ENCODE results near the gene POLA2.
"Not testable (repeated sequence)": the region's sequence is repeated elsewhere in the genome, so short reads cannot be mapped to it uniquely, and the experiment has no call there.

The POLA2 gene

DNA sequence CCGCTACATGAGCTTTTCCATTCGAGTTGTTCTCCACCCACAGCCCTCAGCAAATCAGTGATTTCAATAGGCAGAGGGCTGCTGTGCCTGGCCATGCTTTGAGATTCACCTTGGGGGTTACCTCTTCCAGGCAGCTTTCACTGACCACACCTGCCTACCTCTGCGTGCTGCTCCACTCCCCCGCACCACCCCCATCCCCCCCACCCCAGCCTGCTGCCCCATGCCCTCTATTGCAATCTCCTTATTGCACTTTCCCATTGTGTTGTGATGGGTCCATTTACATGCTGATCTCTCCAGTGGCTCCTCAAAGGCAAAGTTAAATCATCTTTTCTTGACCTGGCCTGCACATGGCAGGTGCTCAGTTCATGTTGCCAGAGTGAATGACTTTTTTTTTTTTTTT, 18.0 kb upstream of the POLA2 start:
- no peak for DNase-seq

DNA sequence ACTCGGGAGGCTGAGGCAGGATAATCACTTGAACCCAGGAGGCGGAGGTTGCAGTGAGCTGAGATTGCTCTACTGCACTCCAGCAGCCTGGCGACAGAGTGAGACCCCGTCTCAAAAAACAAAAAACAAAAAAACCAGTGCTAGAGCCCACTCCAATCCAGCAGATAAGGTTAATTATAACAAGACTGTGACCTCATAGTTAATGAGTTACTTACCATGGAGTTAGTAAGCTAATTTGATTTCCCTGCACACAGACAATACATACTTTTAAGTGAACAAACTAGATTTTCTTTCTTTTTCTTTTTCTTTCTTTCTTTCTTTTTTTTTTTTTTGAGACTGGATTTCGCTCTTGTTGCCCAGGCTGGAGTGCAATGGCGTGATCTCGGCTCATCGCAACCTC, 16.7 kb upstream of the POLA2 start:
- not testable (repeated sequence) for DNase-seq

GRCh38 chr11:65246506-65246905, 15.3 kb upstream of the POLA2 start:
- DNase-seq = no peak

- not testable (repeated sequence) for DNase-seq
Measured at GRCh38 chr11:65248184-65248710, 13.5 kb upstream of the POLA2 start.

DNA sequence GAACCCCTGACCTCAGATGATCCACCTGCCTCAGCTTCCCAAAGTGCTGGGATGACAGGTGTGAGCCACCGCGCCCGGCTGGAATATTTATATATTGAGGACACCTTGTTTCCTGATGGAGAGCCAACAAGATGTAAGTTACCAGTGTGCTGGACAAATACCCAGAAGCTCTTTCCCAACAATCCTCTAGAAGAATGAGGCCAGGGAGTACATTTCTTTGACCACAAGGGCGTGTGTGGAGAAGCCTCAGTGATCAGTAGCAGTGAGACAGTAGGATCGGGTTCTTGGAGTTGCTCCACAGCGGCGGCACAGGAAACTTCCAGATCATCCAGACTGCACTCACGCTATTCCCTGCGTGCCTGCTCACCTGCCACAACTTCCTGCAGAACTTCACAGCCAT, 10.3 kb upstream of the POLA2 start:
- no peak for DNase-seq

- DNase-seq = no peak
Measured at GRCh38 chr11:65254724-65255123, 7.0 kb upstream of the POLA2 start.

- DNase-seq = no peak
Measured at GRCh38 chr11:65258988-65259387, 2.8 kb upstream of the POLA2 start.

DNA sequence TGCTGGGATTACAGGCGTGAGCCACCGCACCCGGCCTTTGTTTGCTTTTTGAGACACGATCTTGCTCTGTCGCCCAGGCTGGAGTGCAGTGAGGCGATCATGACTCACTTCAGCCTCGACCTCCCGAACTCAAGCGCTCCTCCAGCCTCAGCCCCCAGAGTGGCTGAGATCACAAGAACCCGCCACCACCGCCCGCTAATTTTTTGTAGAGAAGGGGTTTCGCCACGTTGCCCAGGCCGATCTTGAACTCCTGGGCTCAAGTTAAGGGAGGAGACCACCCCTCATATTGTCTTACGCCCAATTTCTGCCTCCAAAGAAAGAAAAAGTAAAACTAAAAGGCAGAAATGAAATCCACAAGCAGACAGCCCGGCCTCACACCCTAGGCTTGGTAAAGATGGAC, 1.5 kb upstream of the POLA2 start:
- DNase-seq = no peak

DNA sequence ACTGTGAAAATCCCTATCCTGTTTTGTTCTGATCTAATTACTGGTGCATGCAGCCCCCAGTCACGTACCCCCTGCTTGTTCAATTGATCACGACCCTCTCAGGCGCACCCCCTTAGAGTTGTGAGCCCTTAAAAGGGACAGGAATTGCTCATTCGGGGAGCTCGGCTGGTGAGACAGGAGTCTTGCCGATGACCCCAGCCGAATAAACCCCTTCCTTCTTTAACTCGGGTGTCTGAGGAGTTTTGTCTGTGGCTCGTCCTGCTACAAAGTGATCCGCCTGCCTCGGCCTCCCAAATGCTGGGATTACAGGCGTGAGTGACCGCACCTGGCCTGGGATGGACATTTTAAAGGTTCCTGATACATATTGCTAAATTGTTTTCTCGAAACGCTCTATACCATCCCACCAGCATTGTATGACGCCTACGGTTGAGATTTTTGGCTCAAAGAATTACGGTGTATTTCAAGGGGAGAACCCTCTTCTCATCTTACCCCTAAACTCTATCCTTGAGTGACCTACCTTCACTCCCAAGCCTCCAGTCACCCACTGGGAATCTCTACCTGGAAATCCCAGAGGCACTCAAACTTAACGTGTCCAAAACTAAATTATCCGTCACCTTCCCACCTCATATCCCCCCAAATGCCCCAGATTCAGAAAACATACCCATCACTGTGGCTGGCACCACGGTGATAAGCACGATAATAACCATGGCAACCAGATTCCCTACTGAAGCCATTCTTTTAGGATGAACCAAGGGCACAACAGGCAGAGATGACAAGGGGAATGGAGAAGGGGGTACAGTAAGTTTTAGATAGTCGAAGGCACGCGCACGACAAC, 789 bp upstream of the POLA2 start:
- DNase-seq = no peak

GRCh38 chr11:65262381-65262680, 569 bp downstream of the POLA2 start:
- DNase-seq = no peak

- no peak for DNase-seq
Measured at GRCh38 chr11:65262776-65263175, 1.0 kb downstream of the POLA2 start.

- DNase-seq = not testable (repeated sequence)
Measured at GRCh38 chr11:65264747-65265146, 3.0 kb downstream of the POLA2 start.

- DNase-seq = no peak
Measured at GRCh38 chr11:65266210-65266609, 4.4 kb downstream of the POLA2 start.

- DNase-seq = peak; percentile 31
Measured at GRCh38 chr11:65274735-65275682, 13.2 kb downstream of the POLA2 start.

DNA sequence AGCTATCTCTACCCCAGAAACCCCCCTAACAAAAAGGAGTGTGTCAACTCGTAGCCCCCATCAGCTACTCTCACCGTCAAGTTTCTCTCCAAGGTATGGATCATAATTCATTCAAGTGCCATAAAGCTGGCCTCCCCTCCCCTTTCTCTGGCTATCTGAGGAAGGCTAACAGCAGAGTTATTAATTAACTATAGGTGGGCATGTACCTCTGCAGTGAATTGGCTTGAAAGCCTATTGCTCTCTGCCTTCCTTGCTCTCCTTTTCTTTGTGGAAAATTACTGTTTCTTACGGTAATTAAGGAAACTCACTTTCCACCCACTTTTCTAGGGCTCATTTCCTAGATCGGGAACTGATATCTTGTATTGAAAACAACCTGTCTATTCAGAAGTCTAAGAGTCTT, 14.1 kb downstream of the POLA2 start:
- no peak for DNase-seq

DNA sequence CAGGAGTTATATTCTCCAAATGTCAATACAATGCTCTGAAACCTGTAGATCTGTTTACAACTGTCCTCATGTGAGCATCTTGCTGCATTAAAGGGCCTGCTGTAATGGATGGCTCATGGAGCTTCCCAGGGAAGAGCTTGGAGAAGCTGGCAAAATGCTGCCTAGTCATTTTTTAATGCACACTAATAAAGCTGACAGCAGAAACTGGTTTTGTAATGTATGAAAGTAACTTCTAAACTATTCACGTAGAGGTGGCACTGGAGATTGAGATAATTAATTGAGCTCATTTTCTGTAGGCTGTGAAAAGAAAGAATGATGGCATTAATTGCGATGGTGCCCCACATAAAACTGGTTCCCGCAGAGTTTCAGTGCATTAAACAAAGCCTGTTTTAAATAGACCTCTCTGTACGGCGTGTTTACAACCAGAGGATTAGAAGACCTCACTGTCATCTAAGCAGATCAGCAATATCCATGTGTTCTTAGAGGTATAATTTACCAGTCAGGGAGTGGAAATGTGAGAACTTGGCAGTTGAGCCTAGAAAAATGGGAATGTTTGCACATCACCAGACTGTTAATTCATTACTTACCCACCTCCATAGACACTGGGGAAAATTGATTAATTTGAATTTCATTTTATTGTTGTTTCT, 16.0 kb downstream of the POLA2 start:
- no peak for DNase-seq

- DNase-seq = no peak
Measured at GRCh38 chr11:65278356-65278755, 16.6 kb downstream of the POLA2 start.

GRCh38 chr11:65279279-65279678, 17.5 kb downstream of the POLA2 start:
- no peak for DNase-seq

GRCh38 chr11:65279741-65280440, 18.1 kb downstream of the POLA2 start:
- DNase-seq = peak; percentile 59

DNA sequence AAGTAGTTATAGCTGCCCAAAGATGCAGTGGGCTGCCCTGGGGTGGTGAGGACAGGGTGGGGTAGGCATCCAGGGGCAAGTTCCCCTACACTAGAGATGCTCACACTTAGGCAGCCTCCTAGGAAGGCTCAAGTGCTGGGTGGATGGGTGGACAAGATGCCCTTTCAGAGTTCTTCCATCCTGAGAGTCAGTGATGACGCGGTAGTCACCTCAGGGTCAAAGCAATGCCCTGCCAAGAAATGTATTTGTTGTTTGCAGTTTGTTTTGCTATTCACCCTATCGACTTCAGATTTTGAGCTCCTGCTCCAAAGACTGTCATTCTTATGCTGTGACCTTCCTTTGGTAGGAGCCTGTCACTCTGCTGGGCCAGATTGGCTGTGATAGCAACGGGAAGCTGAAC, 18.9 kb downstream of the POLA2 start:
- no peak for DNase-seq

GRCh38 chr11:65286686-65287085, 24.9 kb downstream of the POLA2 start:
- DNase-seq = no peak

DNA sequence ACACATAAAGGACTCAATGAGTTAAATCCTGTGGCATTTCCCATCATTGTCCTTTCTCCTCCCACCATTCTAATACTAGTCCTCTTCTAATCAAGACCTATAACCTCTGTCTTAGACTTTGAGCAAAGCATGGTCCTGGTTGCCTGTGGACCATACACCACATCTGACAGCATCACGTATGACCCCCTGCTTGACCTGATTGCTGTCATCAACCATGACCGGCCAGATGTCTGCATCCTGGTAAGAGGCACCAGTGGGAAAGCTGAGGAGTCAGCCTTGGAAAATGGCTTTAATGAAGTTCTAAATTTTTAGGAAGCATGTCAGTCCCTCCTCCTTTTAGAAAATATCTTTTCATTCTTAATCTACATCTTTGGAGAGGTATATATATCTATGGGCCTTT, 25.8 kb downstream of the POLA2 start:
- no peak for DNase-seq
